A549 (cell line): ENCODE results near the gene GK2.

Source experiments
- BHLHE40 ChIP-seq: IDR thresholded peaks from 2 replicates; pipeline ENCODE4 v1.6.1; 2012; ENCODE audit warnings: low read depth, low read length, inconsistent platforms
- CTCF ChIP-seq: fragments of >200 bp; sonication (Bioruptor Twin); formaldehyde crosslinking; IDR thresholded peaks from 3 replicates; pipeline ENCODE4 v1.5.1; 2016
- FOSL2 ChIP-seq, 2 experiments: fragments of 450-650 bp in 1 of 2; fragments of >200 bp in 1 of 2; sonication (Bioruptor Twin) in 1 of 2; formaldehyde crosslinking; IDR thresholded peaks; 2 replicates each; pipeline versions ENCODE4 v1.5.0 to v1.6.1; 2016 to 2020; ENCODE audit warnings: mild to moderate bottlenecking in 1 of 2, moderate library complexity in 1 of 2
- MAZ ChIP-seq: fragments of 150-350 bp; IDR thresholded peaks from 2 replicates; pipeline ENCODE4 v1.6.1; 2014; ENCODE audit warnings: antibody characterized with exemption, low read depth, low read length, borderline replicate concordance
- POLR2A ChIP-seq: IDR thresholded peaks from 2 replicates; pipeline ENCODE4 v1.6.1; 2012; ENCODE audit warnings: mild to moderate bottlenecking, low read length
- RNF2 ChIP-seq: fragments of 200-600 bp; sonication (generic); IDR thresholded peaks from 2 replicates; pipeline ENCODE4 v1.6.1; 2016; ENCODE audit warnings: low read depth, mild to moderate bottlenecking, antibody characterized with exemption, moderate library complexity, borderline replicate concordance
- TF ChIP-seq, protein P1 (sequence below): IDR thresholded peaks from 2 replicates; pipeline ENCODE4 v1.6.1; 2012
- TF ChIP-seq, protein P2 (sequence below): IDR thresholded peaks from 2 replicates; pipeline ENCODE4 v1.6.1; 2012

- TF ChIP-seq POLR2A (no peak), CTCF (no peak), RNF2 (no peak), BHLHE40 (no peak), FOSL2 (IDR thresholded peaks at IDR 0.05) (no peak), FOSL2 (CRISPR knock-in tag; IDR thresholded peaks at IDR 0.05) (no peak), MAZ (no peak)
- TF ChIP-seq, protein P1, sequence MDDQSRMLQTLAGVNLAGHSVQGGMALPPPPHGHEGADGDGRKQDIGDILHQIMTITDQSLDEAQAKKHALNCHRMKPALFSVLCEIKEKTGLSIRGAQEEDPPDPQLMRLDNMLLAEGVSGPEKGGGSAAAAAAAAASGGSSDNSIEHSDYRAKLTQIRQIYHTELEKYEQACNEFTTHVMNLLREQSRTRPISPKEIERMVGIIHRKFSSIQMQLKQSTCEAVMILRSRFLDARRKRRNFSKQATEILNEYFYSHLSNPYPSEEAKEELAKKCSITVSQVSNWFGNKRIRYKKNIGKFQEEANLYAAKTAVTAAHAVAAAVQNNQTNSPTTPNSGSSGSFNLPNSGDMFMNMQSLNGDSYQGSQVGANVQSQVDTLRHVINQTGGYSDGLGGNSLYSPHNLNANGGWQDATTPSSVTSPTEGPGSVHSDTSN: no peak
- TF ChIP-seq, protein P2, sequence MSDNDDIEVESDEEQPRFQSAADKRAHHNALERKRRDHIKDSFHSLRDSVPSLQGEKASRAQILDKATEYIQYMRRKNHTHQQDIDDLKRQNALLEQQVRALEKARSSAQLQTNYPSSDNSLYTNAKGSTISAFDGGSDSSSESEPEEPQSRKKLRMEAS: no peak
These were observed 3.4 kb downstream of the GK2 start for GRCh38 chr4:79404666-79405065.
